DMS79 treated with DMSO at 0.1 percent for 48 hours (cell line): ENCODE measurements around the gene SLC25A22.
A peak's percentile ranks its signal among the peaks of the same experiment; 100 is the strongest.

Experiments used
- DNase-seq: peaks from one replicate; lab custom pipeline; 2025; lab: John Stamatoyannopoulos, UW

SLC25A22 gene

GRCh38 chr11:803467-803742 is 5.3 kb upstream of the SLC25A22 start:
- no peak for DNase-seq

- DNase-seq: no peak
These were observed 4.8 kb upstream of the SLC25A22 start for GRCh38 chr11:802693-803466.

GRCh38 chr11:802018-802617 is 4.0 kb upstream of the SLC25A22 start:
- DNase-seq: no peak

GRCh38 chr11:801097-801780 is 3.2 kb upstream of the SLC25A22 start:
- no peak for DNase-seq

- no peak for DNase-seq
These were observed 2.4 kb upstream of the SLC25A22 start for GRCh38 chr11:800473-800872.

- no peak for DNase-seq
These were observed 1.7 kb upstream of the SLC25A22 start for GRCh38 chr11:799641-800316.

GRCh38 chr11:797296-798092 is 587 bp downstream of the SLC25A22 start:
- peak; percentile 50 for DNase-seq

GRCh38 chr11:796565-797295 is 1.4 kb downstream of the SLC25A22 start:
- no peak for DNase-seq

- DNase-seq: peak; percentile 43
These were observed 2.2 kb downstream of the SLC25A22 start for GRCh38 chr11:795634-796564.

- no peak for DNase-seq
These were observed 3.1 kb downstream of the SLC25A22 start for GRCh38 chr11:794766-795633.

GRCh38 chr11:794013-794765 is 3.9 kb downstream of the SLC25A22 start:
- no peak for DNase-seq

- DNase-seq: no peak
These were observed 4.5 kb downstream of the SLC25A22 start for GRCh38 chr11:793556-793955.

GRCh38 chr11:792873-793272 is 5.2 kb downstream of the SLC25A22 start:
- DNase-seq: no peak

GRCh38 chr11:792535-792821 is 5.6 kb downstream of the SLC25A22 start:
- no peak for DNase-seq

GRCh38 chr11:791658-792534 is 6.2 kb downstream of the SLC25A22 start:
- no peak for DNase-seq

- no peak for DNase-seq
These were observed 7.1 kb downstream of the SLC25A22 start for GRCh38 chr11:790721-791564.

- no peak for DNase-seq
These were observed 8.1 kb downstream of the SLC25A22 start, which contains the start of gene CEND1 for GRCh38 chr11:789943-790342. CEND1 (minus strand) TSS chr11:790090; CDS start chr11:788576, 1,514 bp downstream.
